LNCAP (cell line): ENCODE measurements around the gene NECAB2.

Source experiments
- TF ChIP-seq, protein P1 (sequence below): fragments of 450-650 bp; IDR thresholded peaks from 2 replicates; pipeline ENCODE4 v1.5.1; 2017; ENCODE audit warnings: mild to moderate bottlenecking

Gene NECAB2

DNA sequence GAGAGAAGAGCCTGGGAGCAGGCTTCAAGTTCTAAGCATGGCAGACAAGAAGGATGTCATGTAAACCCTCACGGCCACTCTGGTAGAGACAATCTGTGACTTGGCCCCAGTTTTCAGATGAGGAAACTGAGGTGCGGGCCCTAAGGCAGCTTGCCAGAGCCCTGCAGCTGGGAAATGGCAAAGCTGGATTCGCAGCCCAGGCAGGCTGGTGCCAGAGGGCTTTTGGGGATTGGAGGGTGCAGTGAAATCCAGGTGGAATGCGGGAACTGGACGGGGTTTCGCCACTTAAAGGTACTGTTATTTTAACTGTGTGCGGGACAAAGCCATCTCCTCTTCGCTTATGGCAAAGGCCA is 15.5 kb upstream of the NECAB2 start:
- TF ChIP-seq, protein P1, sequence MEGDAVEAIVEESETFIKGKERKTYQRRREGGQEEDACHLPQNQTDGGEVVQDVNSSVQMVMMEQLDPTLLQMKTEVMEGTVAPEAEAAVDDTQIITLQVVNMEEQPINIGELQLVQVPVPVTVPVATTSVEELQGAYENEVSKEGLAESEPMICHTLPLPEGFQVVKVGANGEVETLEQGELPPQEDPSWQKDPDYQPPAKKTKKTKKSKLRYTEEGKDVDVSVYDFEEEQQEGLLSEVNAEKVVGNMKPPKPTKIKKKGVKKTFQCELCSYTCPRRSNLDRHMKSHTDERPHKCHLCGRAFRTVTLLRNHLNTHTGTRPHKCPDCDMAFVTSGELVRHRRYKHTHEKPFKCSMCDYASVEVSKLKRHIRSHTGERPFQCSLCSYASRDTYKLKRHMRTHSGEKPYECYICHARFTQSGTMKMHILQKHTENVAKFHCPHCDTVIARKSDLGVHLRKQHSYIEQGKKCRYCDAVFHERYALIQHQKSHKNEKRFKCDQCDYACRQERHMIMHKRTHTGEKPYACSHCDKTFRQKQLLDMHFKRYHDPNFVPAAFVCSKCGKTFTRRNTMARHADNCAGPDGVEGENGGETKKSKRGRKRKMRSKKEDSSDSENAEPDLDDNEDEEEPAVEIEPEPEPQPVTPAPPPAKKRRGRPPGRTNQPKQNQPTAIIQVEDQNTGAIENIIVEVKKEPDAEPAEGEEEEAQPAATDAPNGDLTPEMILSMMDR = no peak

DNA sequence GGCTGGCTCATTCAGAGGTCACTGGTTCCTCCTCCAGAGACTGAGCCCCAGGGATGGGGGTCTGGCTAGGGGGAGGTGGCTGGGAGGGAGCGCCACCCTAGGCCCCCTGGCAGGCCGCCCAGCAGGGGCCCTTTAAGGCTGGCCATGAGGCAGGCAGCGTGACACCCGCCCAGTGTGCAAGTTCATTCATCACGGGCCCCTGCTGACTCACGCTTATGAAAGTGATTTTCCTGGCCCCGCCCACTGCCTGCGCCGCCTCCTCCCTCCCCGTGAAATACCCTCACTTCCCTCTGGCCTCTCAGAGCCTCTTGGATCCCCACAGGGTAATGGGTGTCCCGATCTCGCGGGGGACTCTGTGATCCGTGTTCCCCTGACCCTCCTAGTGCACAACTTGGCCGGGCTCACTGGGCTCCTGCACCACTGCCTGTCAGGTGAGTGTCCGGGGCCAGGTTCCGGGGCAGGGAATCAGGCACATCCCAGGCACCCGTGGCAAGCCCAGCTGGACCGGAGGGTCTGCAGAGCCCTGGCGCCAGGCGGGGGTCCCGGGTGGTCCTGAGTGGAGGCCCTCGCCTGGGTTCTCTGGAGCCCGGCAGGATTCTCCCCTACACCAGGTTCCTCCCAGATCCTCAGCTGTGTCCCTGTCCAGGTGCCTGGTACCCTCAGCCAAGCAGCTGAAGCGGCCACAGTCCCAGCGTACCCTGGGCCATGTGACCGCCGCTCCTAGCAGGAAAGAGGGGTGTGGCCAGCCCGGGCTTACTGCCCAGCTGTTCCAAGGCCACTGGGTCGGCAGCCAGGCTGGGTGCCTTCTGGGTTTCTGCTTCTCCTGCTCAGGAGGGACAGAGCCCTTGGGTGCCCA is 14.9 kb upstream of the NECAB2 start, which contains the start of gene OSGIN1:
TSS of gene OSGIN1 (plus strand) at position 301 of the 856 bp plus-strand sequence. CDS start 4,432 bp downstream, outside the sequence.
- TF ChIP-seq, protein P1 = no peak

DNA sequence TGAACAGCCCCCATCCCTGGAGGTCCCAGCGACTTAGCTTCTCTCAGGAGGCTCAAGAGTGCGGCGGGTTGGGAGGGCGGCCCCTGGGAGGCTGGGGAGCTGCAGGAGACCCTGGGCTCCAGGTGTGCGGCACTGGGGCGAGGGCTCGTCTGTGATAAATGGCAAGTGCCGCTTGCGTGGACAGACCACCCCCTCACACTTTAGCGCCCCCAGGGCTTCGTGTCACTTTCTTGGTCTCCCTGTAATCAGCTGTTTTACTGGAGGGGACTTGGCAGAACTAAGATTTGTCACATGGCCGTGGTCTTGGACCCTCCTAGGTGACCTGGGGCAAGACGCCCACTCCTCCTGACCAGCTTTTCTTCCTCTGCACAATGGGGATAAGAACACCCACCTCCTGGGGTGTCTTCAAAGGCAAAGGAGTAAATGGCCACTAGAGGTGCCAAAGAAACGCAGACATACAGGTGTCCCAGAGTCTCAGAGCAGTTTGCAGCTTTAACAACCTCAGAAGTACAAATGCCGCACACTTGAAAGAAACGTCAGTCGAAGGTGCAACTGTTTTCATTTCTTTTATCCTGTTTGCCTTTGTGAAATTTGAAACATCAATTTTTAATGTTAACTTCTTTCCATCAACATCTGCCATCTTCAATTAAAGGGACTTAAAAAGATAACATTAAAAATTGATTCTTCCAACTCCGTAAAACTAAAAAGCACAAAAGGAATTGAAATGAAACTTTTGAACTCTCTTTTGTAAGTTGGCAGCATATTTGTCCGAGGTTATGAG is 14.1 kb upstream of the NECAB2 start:
- TF ChIP-seq, protein P1 = peak; percentile 77

DNA sequence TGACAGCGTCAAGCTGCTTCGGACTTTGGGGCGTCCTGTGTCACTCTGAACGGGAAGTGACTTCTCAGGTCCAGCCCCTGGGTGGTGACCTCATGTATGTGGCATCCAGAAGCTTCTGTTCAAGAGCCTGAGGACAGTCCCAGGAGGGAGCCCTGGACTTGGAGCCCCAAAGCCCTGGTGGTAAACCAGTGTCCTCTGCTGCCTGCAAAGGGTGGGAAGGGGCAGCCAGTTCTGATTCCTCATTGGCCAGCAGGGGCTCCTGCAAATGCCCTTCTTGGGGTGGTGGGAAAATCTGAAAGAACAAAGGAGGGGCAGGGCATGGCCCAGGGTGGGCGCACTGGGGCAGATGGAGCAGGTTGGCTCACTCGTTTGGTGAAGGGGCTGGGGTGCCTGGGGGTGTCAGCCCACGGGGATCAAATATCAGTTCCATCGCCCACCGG is 13.4 kb upstream of the NECAB2 start:
- TF ChIP-seq, protein P1 = no peak

DNA sequence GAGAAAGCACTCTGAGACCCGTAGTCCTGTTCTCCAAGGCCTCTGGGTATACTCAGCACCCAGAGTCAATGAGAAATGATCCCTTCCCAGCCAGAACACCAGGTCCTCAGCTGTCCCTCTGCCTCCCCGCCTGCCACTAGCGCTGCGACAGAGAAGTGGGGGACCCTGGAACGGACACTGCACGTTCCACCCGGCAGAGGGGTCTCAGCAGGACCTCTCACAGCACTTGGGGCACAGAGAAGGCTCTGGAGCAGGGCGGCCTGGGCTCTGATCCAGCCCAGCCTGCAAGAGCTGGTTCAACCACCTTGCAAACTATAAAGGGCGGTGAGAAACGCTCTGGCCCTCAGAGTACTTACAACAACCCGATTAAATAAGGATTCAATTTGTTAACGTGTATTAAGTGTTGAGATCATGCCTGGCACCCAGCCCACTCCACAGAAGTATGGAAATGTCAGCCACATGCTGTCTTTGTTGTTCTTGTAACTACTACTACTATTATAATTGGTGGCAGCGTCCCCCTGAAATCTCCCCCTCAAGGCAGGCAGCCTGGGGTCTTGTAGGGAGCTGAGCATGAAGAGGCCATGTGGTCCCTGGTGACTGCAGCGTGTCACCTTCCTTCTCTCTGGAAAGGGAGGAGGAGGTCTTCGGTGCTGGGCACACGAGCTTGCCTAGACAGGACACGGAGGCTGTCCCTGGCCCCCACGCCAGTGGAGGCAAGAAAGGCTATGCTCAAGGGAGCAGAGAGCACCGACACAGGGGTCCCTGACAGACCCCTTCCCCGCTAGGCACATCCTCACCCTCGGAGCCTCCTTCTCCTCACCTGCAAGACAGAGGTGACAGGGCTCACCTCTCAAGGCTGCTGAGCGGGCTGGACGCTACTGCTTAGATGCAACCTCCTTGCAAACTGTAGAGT is 12.6 kb upstream of the NECAB2 start:
- TF ChIP-seq, protein P1 = no peak

DNA sequence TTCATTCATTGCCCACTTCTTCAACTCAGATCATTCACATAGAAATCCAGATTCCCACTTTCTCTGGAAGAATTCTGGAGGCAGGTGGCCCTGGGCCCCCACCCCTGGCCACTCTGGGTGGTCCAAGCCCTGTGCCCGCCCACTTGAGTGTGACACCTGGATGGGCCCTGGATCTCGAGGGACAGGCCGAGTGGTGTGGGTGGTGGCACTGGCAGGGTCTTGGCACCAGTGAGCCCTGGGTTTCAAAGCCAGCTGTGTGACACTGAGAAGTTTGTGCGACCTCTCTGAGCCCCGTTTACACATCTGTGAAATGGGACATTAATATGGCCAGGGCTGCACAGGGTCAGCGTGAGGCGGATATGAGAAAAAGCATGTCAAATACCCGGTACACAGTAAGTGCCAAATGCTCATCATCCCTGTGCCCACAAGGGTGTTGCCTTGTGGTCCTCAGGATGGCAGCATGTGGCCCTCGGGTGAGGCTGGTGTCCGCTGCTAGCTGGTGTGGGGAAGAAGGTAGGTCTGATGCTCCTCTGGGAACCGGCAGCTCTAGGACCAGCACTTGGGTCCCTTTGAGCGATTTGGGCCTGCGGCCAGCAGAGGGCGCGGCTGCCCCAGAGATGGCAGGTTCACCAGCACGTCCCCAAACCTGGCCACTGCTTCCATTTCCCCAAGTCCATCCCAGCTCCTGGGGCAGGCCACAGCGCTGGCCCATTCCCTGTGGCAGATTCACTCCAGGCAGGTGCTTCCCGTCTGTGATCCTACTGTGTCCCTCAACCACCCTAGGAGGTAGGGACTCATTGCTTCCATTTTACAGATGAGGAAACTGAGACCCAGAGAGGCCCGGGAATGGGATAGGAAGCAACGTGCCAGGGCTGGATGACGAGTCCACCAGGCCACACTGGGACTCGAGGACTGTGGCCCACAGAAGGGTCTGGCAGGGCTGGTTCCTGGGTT is 11.4 kb upstream of the NECAB2 start:
- TF ChIP-seq, protein P1 = peak; percentile 87
